HG03196 (cell line): ENCODE measurements around the gene C18orf54.
A peak's percentile ranks its signal among the peaks of the same experiment; 100 is the strongest.
"Not testable (repeated sequence)": the region's sequence is repeated elsewhere in the genome, so short reads cannot be mapped to it uniquely, and the experiment has no call there.

Source experiments
- ATAC-seq: cut with Tn5 transposase; IDR thresholded peaks from one replicate; pipeline ENCODE4 v1.9.1; 2021; ENCODE audit not compliant: unreplicated experiment

Gene C18orf54

GRCh38 chr18:54386800-54387495, 29.2 kb downstream of the C18orf54 start:
- ATAC-seq, result not testable (repeated sequence)

- ATAC-seq, result no peak
Measured at GRCh38 chr18:54387631-54388030, 29.9 kb downstream of the C18orf54 start.

- peak; percentile 97 for ATAC-seq
Measured at GRCh38 chr18:54388203-54389142, 30.8 kb downstream of the C18orf54 start.

- no peak for ATAC-seq
Measured at GRCh38 chr18:54389143-54389505, 31.4 kb downstream of the C18orf54 start.

GRCh38 chr18:54390838-54391237, 33.1 kb downstream of the C18orf54 start:
- no peak for ATAC-seq

GRCh38 chr18:54392543-54393023, 34.9 kb downstream of the C18orf54 start:
- ATAC-seq, result peak; percentile 61

- ATAC-seq, result no peak
Measured at GRCh38 chr18:54393648-54394294, 36.1 kb downstream of the C18orf54 start.

- ATAC-seq, result no peak
Measured at GRCh38 chr18:54396760-54397159, 39.1 kb downstream of the C18orf54 start.

GRCh38 chr18:54405290-54405689, 47.6 kb downstream of the C18orf54 start:
- ATAC-seq, result no peak

GRCh38 chr18:54411781-54412180, 54.1 kb downstream of the C18orf54 start:
- ATAC-seq, result no peak

- ATAC-seq, result no peak
Measured at GRCh38 chr18:54415086-54415485, 57.4 kb downstream of the C18orf54 start.

- no peak for ATAC-seq
Measured at GRCh38 chr18:54416436-54416835, 58.7 kb downstream of the C18orf54 start.

- no peak for ATAC-seq
Measured at GRCh38 chr18:54423831-54424230, 66.1 kb downstream of the C18orf54 start.

GRCh38 chr18:54426085-54426665, 68.5 kb downstream of the C18orf54 start:
- no peak for ATAC-seq
